ENCODE measurements around the gene POGZ.

POGZ gene

GRCh38 chr1:151373196-151373595, 86.1 kb downstream of the POGZ start:
- DNase-seq (ENCODE audit: low read depth in 2 of 2), result no peak

DNA sequence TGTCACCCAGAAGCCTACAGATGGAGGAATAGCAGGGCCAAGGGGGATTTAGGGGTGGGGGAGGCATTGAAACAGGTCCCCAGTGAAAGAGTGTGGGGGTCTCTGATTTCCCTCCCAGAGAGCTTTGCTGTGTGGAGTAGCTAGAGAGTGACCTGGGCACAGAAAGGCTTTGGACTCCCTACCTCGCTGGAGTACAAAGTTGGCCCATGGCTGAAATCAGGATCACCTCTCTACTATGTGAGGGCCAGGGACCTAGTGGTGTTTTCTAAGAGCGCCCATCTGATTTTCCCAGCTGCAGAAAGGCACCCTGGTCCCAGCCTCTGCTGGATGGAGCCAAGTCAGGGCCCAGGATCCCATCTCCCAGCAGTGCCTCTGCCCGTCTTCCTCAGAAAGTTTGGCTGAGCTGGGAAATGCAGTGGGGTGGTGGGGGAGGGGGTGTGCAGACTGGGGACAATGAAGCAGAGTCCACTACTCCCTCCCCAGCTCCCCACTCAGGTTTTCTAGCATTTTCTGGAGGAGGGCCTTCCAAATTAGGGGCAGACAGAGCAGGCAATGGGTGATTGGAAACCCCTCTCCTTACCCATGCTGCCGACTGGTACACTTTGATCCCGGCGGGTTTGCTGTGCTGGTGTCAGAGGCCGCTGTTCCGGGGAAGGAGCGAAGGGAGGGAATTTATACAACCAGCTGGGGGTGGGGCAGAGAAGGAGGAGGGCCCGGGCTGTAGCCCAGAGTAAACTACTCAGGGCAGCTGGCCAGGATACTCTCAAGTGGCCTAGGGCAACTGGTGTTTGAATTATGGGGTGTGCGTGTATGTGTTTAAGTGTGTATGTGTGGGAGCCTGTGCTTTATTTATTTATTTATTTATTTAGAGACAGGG, 87.0 kb downstream of the POGZ start, which contains the start of gene SELENBP1:
SELENBP1 (minus strand) TSS at position 648 of the 877 bp plus-strand sequence; CDS start at position 584, 64 bp downstream.
- DNase-seq (ENCODE audit: low read depth in 2 of 2), result no peak

- DNase-seq (ENCODE audit: low read depth in 2 of 2), result no peak
Observed at GRCh38 chr1:151371370-151372057, 87.8 kb downstream of the POGZ start.

- no peak for DNase-seq (ENCODE audit: low read depth in 2 of 2)
Observed at GRCh38 chr1:151370211-151370911, 88.9 kb downstream of the POGZ start.

GRCh38 chr1:151369621-151370048, 89.7 kb downstream of the POGZ start:
- no peak for DNase-seq (ENCODE audit: low read depth in 2 of 2)

DNA sequence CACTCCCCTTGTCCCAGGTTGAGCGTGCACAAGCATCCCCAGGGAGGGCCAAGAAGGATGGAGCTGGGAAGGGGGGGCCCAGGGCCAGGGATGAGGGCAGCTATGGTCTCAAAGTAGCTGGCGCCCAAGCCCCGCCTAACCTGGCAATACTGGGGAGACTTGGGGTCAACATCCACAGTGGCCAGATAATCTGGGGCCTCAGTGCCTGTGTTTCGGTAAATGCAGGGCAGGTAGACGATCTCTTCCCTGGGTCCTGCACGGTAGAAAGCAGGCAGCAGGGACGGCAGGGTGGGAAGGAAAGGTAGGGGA, 90.0 kb downstream of the POGZ start:
- no peak for DNase-seq (ENCODE audit: low read depth in 2 of 2)

- DNase-seq (ENCODE audit: low read depth in 2 of 2), result no peak
Observed at GRCh38 chr1:151368393-151369301, 90.6 kb downstream of the POGZ start.

DNA sequence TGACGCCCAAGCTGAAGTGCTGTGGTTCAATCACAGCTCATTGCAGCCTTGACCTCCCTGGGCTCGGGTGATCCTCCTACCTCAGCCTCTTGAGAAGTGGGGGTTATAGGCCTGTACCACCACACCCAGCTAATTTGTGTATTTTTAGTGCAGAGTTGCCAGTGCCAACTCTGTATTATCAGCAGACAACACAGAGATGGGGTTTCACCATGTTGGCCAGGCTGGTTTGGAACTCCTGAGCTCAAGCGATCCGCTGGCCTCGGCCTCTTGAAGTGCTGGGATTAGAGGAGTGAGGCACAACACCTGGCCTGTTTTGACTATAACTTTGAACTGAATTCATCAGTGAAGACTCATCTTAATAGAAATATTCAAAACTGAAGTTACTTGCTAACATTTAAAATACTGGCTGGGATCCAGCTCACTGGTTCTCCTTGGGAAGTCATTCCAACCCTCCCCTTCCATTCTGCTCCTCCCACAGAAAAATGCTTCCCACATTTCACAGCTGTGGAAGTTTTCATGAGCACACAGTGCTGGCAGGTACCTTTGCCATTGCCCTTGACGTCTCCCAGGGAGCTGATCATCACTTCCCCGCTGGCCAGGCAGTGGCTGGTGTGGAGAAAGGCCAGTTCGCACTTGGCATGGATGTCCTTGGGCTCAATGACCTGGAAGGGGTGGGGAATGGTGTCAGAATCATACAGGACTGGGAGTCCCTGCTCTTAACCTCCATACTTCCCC, 91.5 kb downstream of the POGZ start:
- no peak for DNase-seq (ENCODE audit: low read depth in 2 of 2)

GRCh38 chr1:151364996-151365395, 94.3 kb downstream of the POGZ start:
- no peak for DNase-seq (ENCODE audit: low read depth in 2 of 2)

- no peak for DNase-seq (ENCODE audit: low read depth in 2 of 2)
Observed at GRCh38 chr1:151362308-151363155, 96.8 kb downstream of the POGZ start.

DNA sequence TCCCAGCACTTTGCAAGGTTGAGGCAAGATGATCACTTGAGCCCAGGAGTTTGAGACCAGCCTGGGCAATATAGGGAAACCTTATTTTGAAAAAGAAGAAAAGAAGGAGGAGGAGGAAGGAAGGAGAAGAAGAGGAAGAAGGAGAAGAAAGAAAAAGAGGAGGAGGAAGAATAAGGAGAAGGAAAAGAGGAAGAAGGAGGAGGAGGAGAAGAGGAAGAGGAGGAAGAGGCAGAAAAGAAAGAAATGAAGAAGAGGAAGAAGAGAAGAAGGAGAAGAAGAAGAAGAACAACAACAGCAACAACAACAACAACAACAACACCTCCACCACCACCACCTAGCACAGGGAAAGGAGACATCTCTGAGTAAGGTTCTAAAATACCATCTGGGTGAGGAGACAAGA, 97.4 kb downstream of the POGZ start:
- DNase-seq (ENCODE audit: low read depth in 2 of 2), result no peak

DNA sequence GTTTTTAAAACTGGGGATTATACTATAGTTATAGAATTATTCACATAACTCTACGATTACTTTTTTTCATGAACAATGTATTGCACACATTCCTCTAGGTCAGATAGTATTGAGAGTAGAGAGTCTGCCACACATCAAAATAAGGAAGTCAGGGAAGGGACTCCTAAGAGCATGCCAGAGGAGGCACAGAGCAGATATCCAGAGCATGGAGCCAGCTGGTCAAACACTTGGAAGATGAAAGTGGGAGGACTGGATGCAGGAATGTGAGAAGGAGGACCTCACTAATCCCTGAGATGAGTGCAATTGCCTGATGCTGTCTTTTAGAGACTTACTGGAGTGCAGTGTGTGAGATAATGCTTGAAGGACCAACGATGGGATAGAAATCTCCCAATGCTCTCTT, 102.6 kb downstream of the POGZ start:
- no peak for DNase-seq (ENCODE audit: low read depth in 2 of 2)
